WTC11 (cell line): ENCODE measurements around the gene IFNK. TPM values are rescaled to one million over a fixed set of nuclear protein-coding genes. Genes with fewer than 3 reads are reported as not detected.

Experiments used
- ATAC-seq: fragments of 200-7000 bp; cut with Tn5 transposase; 2 replicates; pipeline ENCODE4 v1.10.0; 2021; ENCODE audit warnings: mild to moderate bottlenecking, moderate library complexity
- CTCF ChIA-PET: fragments of 300-600 bp; sonication (Branson Sonifier 250); formaldehyde crosslinking; loops from one replicate; lab custom pipeline; 2021; ENCODE audit warnings: antibody characterized with exemption; lab: Charles Lee
- POLR2A ChIA-PET: fragments of 350-600 bp; sonication (Branson Sonifier 250); formaldehyde crosslinking; loops from one replicate; lab custom pipeline; 2021; ENCODE audit warnings: antibody characterized with exemption; lab: Charles Lee
- DNase-seq: peaks from one replicate; pipeline ENCODE4 v3.0.0; 2021; ENCODE audit warnings: low spot score
- H3K27ac Mint-ChIP-seq: 2 replicates; pipeline ENCODE4 v1.8.0; 2021; ENCODE audit warnings: mixed read lengths
- H3K27me3 Mint-ChIP-seq: 2 replicates; pipeline ENCODE4 v1.8.0; 2021; ENCODE audit warnings: low read depth, mild to moderate bottlenecking, moderate library complexity, mixed read lengths
- H3K36me3 Mint-ChIP-seq: 2 replicates; pipeline ENCODE4 v1.8.0; 2021; ENCODE audit warnings: mixed read lengths
- H3K4me1 Mint-ChIP-seq: 2 replicates; pipeline ENCODE4 v1.8.0; 2022; ENCODE audit warnings: mixed read lengths
- H3K4me3 Mint-ChIP-seq: 2 replicates; pipeline ENCODE4 v1.8.0; 2021; ENCODE audit warnings: mild to moderate bottlenecking, moderate library complexity, mixed read lengths
- H3K9me3 Mint-ChIP-seq: 2 replicates; pipeline ENCODE4 v1.8.0; 2021; ENCODE audit warnings: mixed read lengths
- ETV6 ChIP-seq: sonication (generic); formaldehyde crosslinking; IDR thresholded peaks from 2 replicates; pipeline ENCODE4 v1.8.1; 2022; ENCODE audit warnings: mild to moderate bottlenecking, missing genetic modification reagents
- HMGA2 ChIP-seq: fragments of 250-450 bp; sonication (Bioruptor Pico); IDR thresholded peaks from 2 replicates; pipeline ENCODE4 v1.4.0; 2021; ENCODE audit warnings: mild to moderate bottlenecking, moderate library complexity
- KAT7 ChIP-seq: sonication (generic); formaldehyde crosslinking; IDR thresholded peaks from 2 replicates; pipeline ENCODE4 v1.8.1; 2023; ENCODE audit warnings: missing genetic modification reagents, mild to moderate bottlenecking, borderline replicate concordance
- MYBL2 ChIP-seq: sonication (generic); formaldehyde crosslinking; IDR thresholded peaks from 2 replicates; pipeline ENCODE4 v1.8.1; 2023; ENCODE audit warnings: mild to moderate bottlenecking, moderate library complexity, missing genetic modification reagents
- SOX15 ChIP-seq: fragments of 250-450 bp; sonication (Bioruptor Pico); IDR thresholded peaks from 2 replicates; pipeline ENCODE4 v1.9.0; 2021; ENCODE audit warnings: mild to moderate bottlenecking
- ZNF219 ChIP-seq: sonication (generic); formaldehyde crosslinking; IDR thresholded peaks from 2 replicates; pipeline ENCODE4 v1.8.0; 2023; ENCODE audit warnings: missing genetic modification reagents, mild to moderate bottlenecking, borderline replicate concordance
- ZNF317 ChIP-seq: sonication (generic); formaldehyde crosslinking; IDR thresholded peaks from 2 replicates; pipeline ENCODE4 v1.8.1; 2023; ENCODE audit warnings: low read depth, mild to moderate bottlenecking, moderate library complexity, missing genetic modification reagents, borderline replicate concordance
- total RNA-seq: library from RNA; stranded (reverse); gene quantifications from 3 replicates; pipeline ENCODE4 v1.2.3, GENCODE V29; 2021
- TF ChIP-seq, protein P1 (sequence below): fragments of 250-450 bp; sonication (Bioruptor Pico); IDR thresholded peaks from 2 replicates; pipeline ENCODE4 v1.9.0; 2021; ENCODE audit warnings: mild to moderate bottlenecking
- TF ChIP-seq, protein P2 (sequence below): fragments of 250-450 bp; sonication (Bioruptor Pico); IDR thresholded peaks from 2 replicates; pipeline ENCODE4 v1.9.0; 2021; ENCODE audit warnings: mild to moderate bottlenecking, borderline replicate concordance
- TF ChIP-seq, protein P3 (sequence below): sonication (generic); formaldehyde crosslinking; IDR thresholded peaks from 2 replicates; pipeline ENCODE4 v1.8.1; 2023; ENCODE audit warnings: mild to moderate bottlenecking, moderate library complexity, missing genetic modification reagents
- TF ChIP-seq, protein P4 (sequence below): sonication (generic); formaldehyde crosslinking; IDR thresholded peaks from 2 replicates; pipeline ENCODE4 v1.8.1; 2023; ENCODE audit warnings: mild to moderate bottlenecking, missing genetic modification reagents, borderline replicate concordance
- TF ChIP-seq, protein P5 (sequence below): sonication (generic); formaldehyde crosslinking; IDR thresholded peaks from 2 replicates; pipeline ENCODE4 v1.8.1; 2023; ENCODE audit warnings: mild to moderate bottlenecking, missing genetic modification reagents, moderate library complexity
- TF ChIP-seq, protein P6 (sequence below): sonication (generic); formaldehyde crosslinking; IDR thresholded peaks from 2 replicates; pipeline ENCODE4 v1.8.0; 2022; ENCODE audit warnings: mild to moderate bottlenecking, missing genetic modification reagents

The IFNK gene
- total RNA-seq, 1 experiment from 2014 or later: not detected

DNA sequence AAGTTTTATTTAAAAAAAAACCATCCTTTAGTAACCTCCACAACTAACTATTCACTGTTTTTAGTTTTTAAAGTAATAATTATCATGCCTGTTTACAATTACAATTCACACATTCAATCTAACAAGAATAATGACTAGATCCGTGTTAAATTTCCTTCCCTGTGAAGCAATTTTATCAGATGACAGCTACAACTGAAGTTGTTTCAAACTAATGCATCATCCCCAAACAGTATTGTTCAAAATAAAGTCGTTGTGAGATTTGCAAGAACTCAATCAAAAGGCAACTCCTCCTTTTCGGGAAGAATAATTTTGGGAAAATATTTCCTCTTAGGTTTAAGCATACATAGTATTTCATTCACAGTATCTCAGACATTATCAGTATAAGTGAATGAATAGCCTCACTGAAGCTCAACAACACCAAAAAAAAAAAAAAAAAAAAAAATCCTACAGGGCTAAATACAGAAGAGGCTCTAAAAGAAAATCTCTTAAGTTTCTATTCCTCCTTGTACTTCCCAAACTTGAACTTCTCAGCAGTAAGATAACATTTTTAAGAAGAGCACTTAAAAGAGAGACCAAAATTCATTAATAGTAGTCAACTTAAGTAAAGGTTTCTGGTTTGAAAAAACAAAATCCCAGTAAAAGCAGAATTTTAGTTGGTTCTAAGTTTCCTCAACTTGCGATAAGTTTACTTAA lies 39.8 kb downstream of the IFNK start:
- POLR2A ChIA-PET: interaction anchor here (0.6 kb wide), 1 partner anchor 73 kb away, joined by 5 read pairs; no protein-coding TSS in a partner anchor

DNA sequence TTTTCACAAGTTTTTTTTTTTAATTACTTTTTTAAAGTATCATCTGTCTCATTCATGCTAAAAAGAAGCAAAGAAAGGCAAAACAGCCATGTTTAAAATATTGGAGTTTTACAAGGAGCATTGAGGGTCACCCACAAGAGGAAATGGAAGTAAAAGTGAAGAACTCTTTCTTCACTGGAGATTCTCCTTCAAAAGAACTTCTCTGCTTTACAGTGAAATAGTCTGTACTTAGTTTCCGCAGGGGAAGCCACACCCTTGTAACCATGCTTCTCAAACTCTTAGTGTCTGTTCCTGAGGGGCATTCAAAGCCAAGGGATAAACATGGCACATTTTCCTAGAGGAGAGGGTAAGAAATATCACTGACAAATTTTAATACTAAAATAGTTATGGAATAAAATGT lies 40.6 kb downstream of the IFNK start:
- H3K36me3 Mint-ChIP-seq: peaks cover 29% of the 10 kb centered on the region
- no peaks in the 10 kb centered on the region for H3K9me3 Mint-ChIP-seq
- no peak for DNase-seq
- H3K27me3 Mint-ChIP-seq: no peaks in the 10 kb centered on the region
- ATAC-seq: no peak
- H3K4me3 Mint-ChIP-seq: no peak overlapping the region
- H3K27ac Mint-ChIP-seq: no peak overlapping the region
- POLR2A ChIA-PET: no interaction called here
- no peaks in the 10 kb centered on the region for H3K4me1 Mint-ChIP-seq
- CTCF ChIA-PET: no interaction called here
- no peak for TF ChIP-seq SOX15 (CRISPR knock-in tag)
- TF ChIP-seq, protein P1, sequence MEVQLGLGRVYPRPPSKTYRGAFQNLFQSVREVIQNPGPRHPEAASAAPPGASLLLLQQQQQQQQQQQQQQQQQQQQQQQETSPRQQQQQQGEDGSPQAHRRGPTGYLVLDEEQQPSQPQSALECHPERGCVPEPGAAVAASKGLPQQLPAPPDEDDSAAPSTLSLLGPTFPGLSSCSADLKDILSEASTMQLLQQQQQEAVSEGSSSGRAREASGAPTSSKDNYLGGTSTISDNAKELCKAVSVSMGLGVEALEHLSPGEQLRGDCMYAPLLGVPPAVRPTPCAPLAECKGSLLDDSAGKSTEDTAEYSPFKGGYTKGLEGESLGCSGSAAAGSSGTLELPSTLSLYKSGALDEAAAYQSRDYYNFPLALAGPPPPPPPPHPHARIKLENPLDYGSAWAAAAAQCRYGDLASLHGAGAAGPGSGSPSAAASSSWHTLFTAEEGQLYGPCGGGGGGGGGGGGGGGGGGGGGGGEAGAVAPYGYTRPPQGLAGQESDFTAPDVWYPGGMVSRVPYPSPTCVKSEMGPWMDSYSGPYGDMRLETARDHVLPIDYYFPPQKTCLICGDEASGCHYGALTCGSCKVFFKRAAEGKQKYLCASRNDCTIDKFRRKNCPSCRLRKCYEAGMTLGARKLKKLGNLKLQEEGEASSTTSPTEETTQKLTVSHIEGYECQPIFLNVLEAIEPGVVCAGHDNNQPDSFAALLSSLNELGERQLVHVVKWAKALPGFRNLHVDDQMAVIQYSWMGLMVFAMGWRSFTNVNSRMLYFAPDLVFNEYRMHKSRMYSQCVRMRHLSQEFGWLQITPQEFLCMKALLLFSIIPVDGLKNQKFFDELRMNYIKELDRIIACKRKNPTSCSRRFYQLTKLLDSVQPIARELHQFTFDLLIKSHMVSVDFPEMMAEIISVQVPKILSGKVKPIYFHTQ (CRISPR knock-in tag): no peak
- no peak for TF ChIP-seq HMGA2
- TF ChIP-seq, protein P2, sequence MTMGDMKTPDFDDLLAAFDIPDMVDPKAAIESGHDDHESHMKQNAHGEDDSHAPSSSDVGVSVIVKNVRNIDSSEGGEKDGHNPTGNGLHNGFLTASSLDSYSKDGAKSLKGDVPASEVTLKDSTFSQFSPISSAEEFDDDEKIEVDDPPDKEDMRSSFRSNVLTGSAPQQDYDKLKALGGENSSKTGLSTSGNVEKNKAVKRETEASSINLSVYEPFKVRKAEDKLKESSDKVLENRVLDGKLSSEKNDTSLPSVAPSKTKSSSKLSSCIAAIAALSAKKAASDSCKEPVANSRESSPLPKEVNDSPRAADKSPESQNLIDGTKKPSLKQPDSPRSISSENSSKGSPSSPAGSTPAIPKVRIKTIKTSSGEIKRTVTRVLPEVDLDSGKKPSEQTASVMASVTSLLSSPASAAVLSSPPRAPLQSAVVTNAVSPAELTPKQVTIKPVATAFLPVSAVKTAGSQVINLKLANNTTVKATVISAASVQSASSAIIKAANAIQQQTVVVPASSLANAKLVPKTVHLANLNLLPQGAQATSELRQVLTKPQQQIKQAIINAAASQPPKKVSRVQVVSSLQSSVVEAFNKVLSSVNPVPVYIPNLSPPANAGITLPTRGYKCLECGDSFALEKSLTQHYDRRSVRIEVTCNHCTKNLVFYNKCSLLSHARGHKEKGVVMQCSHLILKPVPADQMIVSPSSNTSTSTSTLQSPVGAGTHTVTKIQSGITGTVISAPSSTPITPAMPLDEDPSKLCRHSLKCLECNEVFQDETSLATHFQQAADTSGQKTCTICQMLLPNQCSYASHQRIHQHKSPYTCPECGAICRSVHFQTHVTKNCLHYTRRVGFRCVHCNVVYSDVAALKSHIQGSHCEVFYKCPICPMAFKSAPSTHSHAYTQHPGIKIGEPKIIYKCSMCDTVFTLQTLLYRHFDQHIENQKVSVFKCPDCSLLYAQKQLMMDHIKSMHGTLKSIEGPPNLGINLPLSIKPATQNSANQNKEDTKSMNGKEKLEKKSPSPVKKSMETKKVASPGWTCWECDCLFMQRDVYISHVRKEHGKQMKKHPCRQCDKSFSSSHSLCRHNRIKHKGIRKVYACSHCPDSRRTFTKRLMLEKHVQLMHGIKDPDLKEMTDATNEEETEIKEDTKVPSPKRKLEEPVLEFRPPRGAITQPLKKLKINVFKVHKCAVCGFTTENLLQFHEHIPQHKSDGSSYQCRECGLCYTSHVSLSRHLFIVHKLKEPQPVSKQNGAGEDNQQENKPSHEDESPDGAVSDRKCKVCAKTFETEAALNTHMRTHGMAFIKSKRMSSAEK: no peak
- TF ChIP-seq MYBL2 (CRISPR knock-in tag): no peak
- TF ChIP-seq, protein P3, sequence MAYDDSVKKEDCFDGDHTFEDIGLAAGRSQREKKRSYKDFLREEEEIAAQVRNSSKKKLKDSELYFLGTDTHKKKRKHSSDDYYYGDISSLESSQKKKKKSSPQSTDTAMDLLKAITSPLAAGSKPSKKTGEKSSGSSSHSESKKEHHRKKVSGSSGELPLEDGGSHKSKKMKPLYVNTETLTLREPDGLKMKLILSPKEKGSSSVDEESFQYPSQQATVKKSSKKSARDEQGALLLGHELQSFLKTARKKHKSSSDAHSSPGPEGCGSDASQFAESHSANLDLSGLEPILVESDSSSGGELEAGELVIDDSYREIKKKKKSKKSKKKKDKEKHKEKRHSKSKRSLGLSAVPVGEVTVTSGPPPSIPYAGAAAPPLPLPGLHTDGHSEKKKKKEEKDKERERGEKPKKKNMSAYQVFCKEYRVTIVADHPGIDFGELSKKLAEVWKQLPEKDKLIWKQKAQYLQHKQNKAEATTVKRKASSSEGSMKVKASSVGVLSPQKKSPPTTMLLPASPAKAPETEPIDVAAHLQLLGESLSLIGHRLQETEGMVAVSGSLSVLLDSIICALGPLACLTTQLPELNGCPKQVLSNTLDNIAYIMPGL (CRISPR knock-in tag): no peak
- TF ChIP-seq KAT7 (CRISPR knock-in tag): no peak
- TF ChIP-seq ZNF317 (CRISPR knock-in tag): no peak
- no peak for TF ChIP-seq ETV6 (CRISPR knock-in tag)
- TF ChIP-seq, protein P4, sequence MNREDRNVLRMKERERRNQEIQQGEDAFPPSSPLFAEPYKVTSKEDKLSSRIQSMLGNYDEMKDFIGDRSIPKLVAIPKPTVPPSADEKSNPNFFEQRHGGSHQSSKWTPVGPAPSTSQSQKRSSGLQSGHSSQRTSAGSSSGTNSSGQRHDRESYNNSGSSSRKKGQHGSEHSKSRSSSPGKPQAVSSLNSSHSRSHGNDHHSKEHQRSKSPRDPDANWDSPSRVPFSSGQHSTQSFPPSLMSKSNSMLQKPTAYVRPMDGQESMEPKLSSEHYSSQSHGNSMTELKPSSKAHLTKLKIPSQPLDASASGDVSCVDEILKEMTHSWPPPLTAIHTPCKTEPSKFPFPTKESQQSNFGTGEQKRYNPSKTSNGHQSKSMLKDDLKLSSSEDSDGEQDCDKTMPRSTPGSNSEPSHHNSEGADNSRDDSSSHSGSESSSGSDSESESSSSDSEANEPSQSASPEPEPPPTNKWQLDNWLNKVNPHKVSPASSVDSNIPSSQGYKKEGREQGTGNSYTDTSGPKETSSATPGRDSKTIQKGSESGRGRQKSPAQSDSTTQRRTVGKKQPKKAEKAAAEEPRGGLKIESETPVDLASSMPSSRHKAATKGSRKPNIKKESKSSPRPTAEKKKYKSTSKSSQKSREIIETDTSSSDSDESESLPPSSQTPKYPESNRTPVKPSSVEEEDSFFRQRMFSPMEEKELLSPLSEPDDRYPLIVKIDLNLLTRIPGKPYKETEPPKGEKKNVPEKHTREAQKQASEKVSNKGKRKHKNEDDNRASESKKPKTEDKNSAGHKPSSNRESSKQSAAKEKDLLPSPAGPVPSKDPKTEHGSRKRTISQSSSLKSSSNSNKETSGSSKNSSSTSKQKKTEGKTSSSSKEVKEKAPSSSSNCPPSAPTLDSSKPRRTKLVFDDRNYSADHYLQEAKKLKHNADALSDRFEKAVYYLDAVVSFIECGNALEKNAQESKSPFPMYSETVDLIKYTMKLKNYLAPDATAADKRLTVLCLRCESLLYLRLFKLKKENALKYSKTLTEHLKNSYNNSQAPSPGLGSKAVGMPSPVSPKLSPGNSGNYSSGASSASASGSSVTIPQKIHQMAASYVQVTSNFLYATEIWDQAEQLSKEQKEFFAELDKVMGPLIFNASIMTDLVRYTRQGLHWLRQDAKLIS (CRISPR knock-in tag): no peak

More for the DNA sequence above, 39.8 kb downstream of the IFNK start:
- ATAC-seq (no peak), DNase-seq (no peak)
- Mint-ChIP-seq H3K4me1 (no peaks in the 10 kb centered on the region), H3K4me3 (no peak overlapping the region), H3K27me3 (no peaks in the 10 kb centered on the region), H3K27ac (no peak overlapping the region), H3K36me3 (peaks cover 31% of the 10 kb centered on the region), H3K9me3 (no peaks in the 10 kb centered on the region)
- CTCF ChIA-PET: no interaction called here
- TF ChIP-seq ETV6 (CRISPR knock-in tag): no peak
- TF ChIP-seq, protein P5, sequence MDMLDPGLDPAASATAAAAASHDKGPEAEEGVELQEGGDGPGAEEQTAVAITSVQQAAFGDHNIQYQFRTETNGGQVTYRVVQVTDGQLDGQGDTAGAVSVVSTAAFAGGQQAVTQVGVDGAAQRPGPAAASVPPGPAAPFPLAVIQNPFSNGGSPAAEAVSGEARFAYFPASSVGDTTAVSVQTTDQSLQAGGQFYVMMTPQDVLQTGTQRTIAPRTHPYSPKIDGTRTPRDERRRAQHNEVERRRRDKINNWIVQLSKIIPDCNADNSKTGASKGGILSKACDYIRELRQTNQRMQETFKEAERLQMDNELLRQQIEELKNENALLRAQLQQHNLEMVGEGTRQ (CRISPR knock-in tag): no peak
- TF ChIP-seq, protein P6, sequence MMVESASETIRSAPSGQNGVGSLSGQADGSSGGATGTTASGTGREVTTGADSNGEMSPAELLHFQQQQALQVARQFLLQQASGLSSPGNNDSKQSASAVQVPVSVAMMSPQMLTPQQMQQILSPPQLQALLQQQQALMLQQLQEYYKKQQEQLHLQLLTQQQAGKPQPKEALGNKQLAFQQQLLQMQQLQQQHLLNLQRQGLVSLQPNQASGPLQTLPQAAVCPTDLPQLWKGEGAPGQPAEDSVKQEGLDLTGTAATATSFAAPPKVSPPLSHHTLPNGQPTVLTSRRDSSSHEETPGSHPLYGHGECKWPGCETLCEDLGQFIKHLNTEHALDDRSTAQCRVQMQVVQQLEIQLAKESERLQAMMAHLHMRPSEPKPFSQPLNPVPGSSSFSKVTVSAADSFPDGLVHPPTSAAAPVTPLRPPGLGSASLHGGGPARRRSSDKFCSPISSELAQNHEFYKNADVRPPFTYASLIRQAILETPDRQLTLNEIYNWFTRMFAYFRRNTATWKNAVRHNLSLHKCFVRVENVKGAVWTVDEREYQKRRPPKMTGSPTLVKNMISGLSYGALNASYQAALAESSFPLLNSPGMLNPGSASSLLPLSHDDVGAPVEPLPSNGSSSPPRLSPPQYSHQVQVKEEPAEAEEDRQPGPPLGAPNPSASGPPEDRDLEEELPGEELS: no peak
- TF ChIP-seq ZNF219: no peak
